Thyroid gland (tissue), 4 donors: ENCODE data around the gene FMN1. TPM values are rescaled to one million over a fixed set of nuclear protein-coding genes. Genes with fewer than 3 reads are reported as not detected.

Experiments
- DNase-seq, 2 donors: peaks; one replicate each; pipeline ENCODE4 v3.0.0-alpha.2; 2019
- H3K27ac ChIP-seq, 3 donors: fragments of 200-600 bp; sonication (generic); 1 replicate in 2 of 3; 2 replicates in 1 of 3; pipeline ENCODE4 v1.5.1; 2016 to 2019; ENCODE audit warnings: mild to moderate bottlenecking in 1 of 3, moderate library complexity in 1 of 3
- H3K27me3 ChIP-seq: fragments of 200-600 bp; sonication (generic); one replicate; pipeline ENCODE4 v1.5.1; 2019
- H3K36me3 ChIP-seq, 2 donors: fragments of 200-600 bp; sonication (generic); one replicate each; pipeline ENCODE4 v1.5.1; 2016 to 2019
- H3K4me1 ChIP-seq, 2 donors: fragments of 200-600 bp; sonication (generic); one replicate each; pipeline ENCODE4 v1.5.1; 2017 to 2019
- H3K4me3 ChIP-seq, 3 donors: fragments of 200-600 bp; sonication (generic); replicated peaks in 1 of 3; 1 replicate in 2 of 3; 2 replicates in 1 of 3; pipeline ENCODE4 v1.5.1; 2016; ENCODE audit warnings: mild to moderate bottlenecking in 1 of 3
- H3K9me3 ChIP-seq: fragments of 200-600 bp; sonication (generic); one replicate; pipeline ENCODE4 v1.5.1; 2017
- CTCF ChIP-seq, 6 experiments: fragments of 200-600 bp in 3 of 6; fragments of 450-650 bp in 3 of 6; sonication (generic) in 3 of 6; IDR thresholded peaks; one replicate each; pipeline ENCODE4 v1.5.1; 2016 to 2019; ENCODE audit warnings: antibody characterized with exemption in 6 of 6, mild to moderate bottlenecking in 2 of 6, inconsistent platforms in 1 of 6, moderate library complexity in 1 of 6
- POLR2A ChIP-seq, 2 donors: fragments of 450-650 bp; IDR thresholded peaks; one replicate each; pipeline ENCODE4 v1.6.1; 2017; ENCODE audit warnings: antibody characterized with exemption in 2 of 2, mild to moderate bottlenecking in 2 of 2, moderate library complexity in 1 of 2
- WGBS, 2 donors: methylation state at CpG; one replicate each; pipeline ENCODE4 v1.1.5; 2017; 5-methylcytosine and 5-hydroxymethylcytosine counted together
- intact Hi-C: fragments of 100-400 bp; cut with DNase I; formaldehyde crosslinking; loops from one replicate; pipeline ENCODE4 v1.15.1; 2023
- total RNA-seq, 4 donors: library from RNA; depleted of rRNA; stranded (reverse); fragments of >200 nt; gene quantifications; one replicate each; pipeline ENCODE4 v1.2.3, GENCODE V29; 2016

Gene FMN1
- total RNA-seq, 4 donors from 2014 or later, result 13.8 to 28.3 (median 22.5) TPM

- intact Hi-C loops, result no loop called here
- no peaks in the 10 kb centered on the region for H3K36me3 ChIP-seq
- no peak overlapping the region for H3K27ac ChIP-seq
- no peak for DNase-seq
- TF ChIP-seq POLR2A (IDR thresholded peaks at IDR 0.05), result no peak
- TF ChIP-seq CTCF (IDR thresholded peaks at IDR 0.05), result no peak
- no peaks in the 10 kb centered on the region for H3K27me3 ChIP-seq
- H3K9me3 ChIP-seq, result no peaks in the 10 kb centered on the region
- H3K4me1 ChIP-seq, result peaks cover 0 to 4% of the 10 kb centered on the region in 2 donors
- no peak overlapping the region for H3K4me3 ChIP-seq
- WGBS, 2 donors, result 97 to 99% methylated on average over 6 of the region's 6 CpGs
These were observed 37.0 kb downstream of the FMN1 start for GRCh38 chr15:33157371-33158037.

- Histone ChIP-seq H3K36me3 (no peaks in the 10 kb centered on the region), H3K9me3 (no peaks in the 10 kb centered on the region), H3K4me3 (no peak overlapping the region), H3K4me1 (peaks cover 0 to 4% of the 10 kb centered on the region in 2 donors), H3K27ac (no peak overlapping the region), H3K27me3 (no peaks in the 10 kb centered on the region)
- DNase-seq, result no peak
- no peak for TF ChIP-seq POLR2A (IDR thresholded peaks at IDR 0.05)
- TF ChIP-seq CTCF (IDR thresholded peaks at IDR 0.05), result no peak
- WGBS, 2 donors, result 88 to 90% methylated on average over 7 of the region's 7 CpGs
- intact Hi-C loops, result no loop called here
These were observed 38.7 kb downstream of the FMN1 start for GRCh38 chr15:33155691-33156420.

- TF ChIP-seq POLR2A (IDR thresholded peaks at IDR 0.05), result no peak
- TF ChIP-seq CTCF (IDR thresholded peaks at IDR 0.05), result no peak
- H3K4me3 ChIP-seq, result no peak overlapping the region
These were observed 40.0 kb downstream of the FMN1 start for GRCh38 chr15:33154351-33155166.

GRCh38 chr15:33153548-33153947 is 41.0 kb downstream of the FMN1 start:
- DNase-seq, result no peak
- Histone ChIP-seq H3K4me1 (peaks cover 0 to 4% of the 10 kb centered on the region in 2 donors), H3K27me3 (no peaks in the 10 kb centered on the region), H3K27ac (peak overlapping the region in 1 of 3 donors; percentile 60), H3K36me3 (no peaks in the 10 kb centered on the region), H3K4me3 (no peak overlapping the region), H3K9me3 (no peaks in the 10 kb centered on the region)
- intact Hi-C loops, result no loop called here
- WGBS, 2 donors, result 93 to 95% methylated on average over 13 to 17 of the region's 17 CpGs
- TF ChIP-seq CTCF (IDR thresholded peaks at IDR 0.05), result no peak
- TF ChIP-seq POLR2A (IDR thresholded peaks at IDR 0.05), result no peak

More at GRCh38 chr15:33154351-33155166, 40.0 kb downstream of the FMN1 start:
- Histone ChIP-seq H3K27ac (no peak overlapping the region), H3K4me1 (peaks cover 0 to 4% of the 10 kb centered on the region in 2 donors), H3K36me3 (no peaks in the 10 kb centered on the region), H3K9me3 (no peaks in the 10 kb centered on the region), H3K27me3 (no peaks in the 10 kb centered on the region)
- 78 to 81% methylated on average over 13 to 14 of the region's 14 CpGs for WGBS, 2 donors
- intact Hi-C loops, result no loop called here
- DNase-seq, result no peak
